ENCODE data around the gene PCDHGC5. TPM values are rescaled to one million over a fixed set of nuclear protein-coding genes. Genes with fewer than 3 reads are reported as not detected.

PCDHGC5 gene
- total RNA-seq, 1 experiment from 2014 or later = 2.1 TPM

DNA sequence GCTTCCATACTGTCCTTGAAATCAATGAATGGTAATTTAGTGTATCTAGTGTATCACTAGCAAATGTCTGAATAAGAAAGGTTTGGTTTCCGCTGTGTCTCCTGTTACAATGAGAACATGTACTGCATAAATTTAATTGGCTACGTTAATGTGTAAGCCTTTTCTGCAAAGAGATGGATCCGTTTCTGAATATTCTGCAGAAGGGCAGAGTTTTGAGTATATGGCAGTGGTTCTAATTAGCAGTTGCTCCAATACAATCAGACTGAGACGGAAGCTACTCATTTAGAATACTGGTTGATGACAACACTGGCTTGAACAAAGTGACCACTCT is 4.6 kb upstream of the PCDHGC5 start:
- CTCF ChIA-PET = interaction anchor here (0.6 to 0.8 kb wide), 2 partner anchors 15 to 158 kb away, joined by 4 to 5 read pairs; no protein-coding TSS in a partner anchor
- H3K9me3 Mint-ChIP-seq (ENCODE audit: low read depth, unreplicated experiment) = peaks cover 8% of the 10 kb centered on the region
- intact Hi-C loops (cut with micrococcal nuclease; ENCODE audit: unreplicated experiment) = no loop called here
- peaks cover 6% of the 10 kb centered on the region for H3K36me3 Mint-ChIP-seq (ENCODE audit: insufficient read depth, unreplicated experiment)
- H3K27ac Mint-ChIP-seq (ENCODE audit: unreplicated experiment) = no peak overlapping the region
- no peak overlapping the region for H3K4me3 Mint-ChIP-seq (ENCODE audit: low read depth, unreplicated experiment)
- H3K4me1 Mint-ChIP-seq (ENCODE audit: low read depth, unreplicated experiment) = no peaks in the 10 kb centered on the region
- no peaks in the 10 kb centered on the region for H3K27me3 Mint-ChIP-seq (ENCODE audit: unreplicated experiment)
- TF ChIP-seq CTCF (IDR thresholded peaks at IDR 0.05; ENCODE audit: unreplicated experiment) = no peak
- BruUV-seq (replicated peaks) = no TSS peak
- no peak for DNase-seq

DNA sequence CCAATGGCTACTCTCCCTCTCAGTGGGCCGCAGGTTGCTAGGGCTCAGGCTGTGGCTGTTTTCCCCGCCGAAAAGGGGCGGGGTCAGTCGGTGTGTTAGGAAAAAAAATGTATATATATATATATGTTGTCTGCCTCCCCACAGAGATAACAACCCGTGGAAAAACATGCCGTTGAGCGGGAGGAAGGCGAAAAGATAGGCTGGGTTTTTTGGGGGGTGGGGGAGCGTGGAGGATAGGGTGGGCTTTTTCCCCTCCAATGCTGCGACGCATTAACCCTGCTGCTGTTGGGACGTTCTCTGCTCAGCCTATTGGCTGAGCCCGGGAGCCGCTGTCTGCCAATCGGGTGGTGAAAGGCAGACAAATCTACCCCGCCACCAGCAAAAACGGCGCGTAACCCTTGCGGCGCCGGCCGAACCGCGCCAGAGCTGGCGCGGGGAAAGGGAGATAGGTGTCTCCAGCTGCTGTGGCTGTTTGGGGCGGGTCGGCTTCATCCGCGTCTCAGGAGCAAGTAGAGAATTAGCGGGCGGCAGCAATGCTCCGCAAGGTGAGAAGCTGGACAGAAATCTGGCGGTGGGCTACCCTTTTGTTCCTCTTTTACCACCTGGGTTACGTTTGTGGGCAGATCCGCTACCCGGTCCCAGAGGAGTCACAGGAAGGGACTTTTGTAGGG is 4.1 kb upstream of the PCDHGC5 start, which contains the start of gene PCDHGC4:
Gene PCDHGC4, plus strand, starts transcription at position 390 of the 671 bp plus-strand sequence. Its CDS starts 144 bp downstream, at position 534.
- Mint-ChIP-seq H3K9me3 (ENCODE audit: low read depth, unreplicated experiment) (peaks cover 8% of the 10 kb centered on the region), H3K27ac (ENCODE audit: unreplicated experiment) (no peak within 1 kb of the TSS), H3K27me3 (ENCODE audit: unreplicated experiment) (no peaks in the 10 kb centered on the region), H3K36me3 (ENCODE audit: insufficient read depth, unreplicated experiment) (peaks cover 6% of the 10 kb centered on the region), H3K4me3 (ENCODE audit: low read depth, unreplicated experiment) (no peak within 1 kb of the TSS), H3K4me1 (ENCODE audit: low read depth, unreplicated experiment) (no peaks in the 10 kb centered on the region)
- intact Hi-C loops (cut with micrococcal nuclease; ENCODE audit: unreplicated experiment) = no loop called here
- BruUV-seq (replicated peaks) = no TSS peak
- DNase-seq = no peak
- no peak for TF ChIP-seq CTCF (IDR thresholded peaks at IDR 0.05; ENCODE audit: unreplicated experiment)
- CTCF ChIA-PET = no interaction called here

GRCh38 chr5:141485321-141486055 is 3.4 kb upstream of the PCDHGC5 start:
- H3K4me3 Mint-ChIP-seq (ENCODE audit: low read depth, unreplicated experiment) = no peak overlapping the region
- no TSS peak for BruUV-seq (replicated peaks)
- DNase-seq = no peak
- no peaks in the 10 kb centered on the region for H3K27me3 Mint-ChIP-seq (ENCODE audit: unreplicated experiment)
- peaks cover 8% of the 10 kb centered on the region for H3K9me3 Mint-ChIP-seq (ENCODE audit: low read depth, unreplicated experiment)
- CTCF ChIA-PET = interaction anchor here (1.1 kb wide), 1 partner anchor 10 kb away, joined by 3 read pairs; the partner anchor contains the start of gene PCDHGC3
- no peak overlapping the region for H3K27ac Mint-ChIP-seq (ENCODE audit: unreplicated experiment)
- intact Hi-C loops (cut with micrococcal nuclease; ENCODE audit: unreplicated experiment) = no loop called here
- no peak for TF ChIP-seq CTCF (IDR thresholded peaks at IDR 0.05; ENCODE audit: unreplicated experiment)
- H3K4me1 Mint-ChIP-seq (ENCODE audit: low read depth, unreplicated experiment) = no peaks in the 10 kb centered on the region
- H3K36me3 Mint-ChIP-seq (ENCODE audit: insufficient read depth, unreplicated experiment) = peaks cover 6% of the 10 kb centered on the region

- Mint-ChIP-seq H3K4me3 (ENCODE audit: low read depth, unreplicated experiment) (no peak overlapping the region), H3K27me3 (ENCODE audit: unreplicated experiment) (no peaks in the 10 kb centered on the region), H3K9me3 (ENCODE audit: low read depth, unreplicated experiment) (peaks cover 8% of the 10 kb centered on the region), H3K27ac (ENCODE audit: unreplicated experiment) (no peak overlapping the region), H3K36me3 (ENCODE audit: insufficient read depth, unreplicated experiment) (peaks cover 11% of the 10 kb centered on the region), H3K4me1 (ENCODE audit: low read depth, unreplicated experiment) (no peaks in the 10 kb centered on the region)
- TF ChIP-seq CTCF (IDR thresholded peaks at IDR 0.05; ENCODE audit: unreplicated experiment) = no peak
- intact Hi-C loops (cut with micrococcal nuclease; ENCODE audit: unreplicated experiment) = no loop called here
- DNase-seq = no peak
- CTCF ChIA-PET = interaction anchor here (1.1 kb wide), 1 partner anchor 11 kb away, joined by 3 read pairs; the partner anchor contains the start of gene PCDHGC3
- no TSS peak for BruUV-seq (replicated peaks)
Measured at GRCh38 chr5:141486091-141486490, 2.8 kb upstream of the PCDHGC5 start.
